ENCODE results near the gene RILP. TPM values are rescaled to one million over a fixed set of nuclear protein-coding genes. Genes with fewer than 3 reads are reported as not detected.
A peak's percentile ranks its signal among the peaks of the same experiment; 100 is the strongest.

The RILP gene
- total RNA-seq, 1 experiment from 2014 or later, result 11.6 TPM

GRCh38 chr17:1646199-1646875 lies 3.3 kb downstream of the RILP start:
- H3K27me3 ChIP-seq (ENCODE audit: insufficient read depth, low read length), result no peaks in the 10 kb centered on the region
- no peaks in the 10 kb centered on the region for H4K20me1 ChIP-seq (ENCODE audit: insufficient read depth)
- ChIA-PET POLR2A (no interaction called here), CTCF (interaction anchor here (1.4 to 4.2 kb wide), 3 partner anchors 16 to 73 kb away, joined by 3 to 70 read pairs (median 5); partner anchors contain the start of gene SLC43A2), RAD21 (ENCODE audit: low non-redundant PET in 1 of 2, low total read pairs in 2 of 2, uncharacterized antibody in 2 of 2, unreplicated experiment in 2 of 2) (interaction anchor here in 1 of 2 experiments (0.6 kb wide), 1 partner anchor 132 kb away, joined by 6 read pairs; no protein-coding TSS in a partner anchor)
- no peak for ATAC-seq
- H3K79me2 ChIP-seq (ENCODE audit: insufficient read depth, low read length), result no peaks in the 10 kb centered on the region
- H3K9ac ChIP-seq (ENCODE audit: low read length), result no peak overlapping the region
- intact Hi-C loops (cut with micrococcal nuclease), result loop anchor here (5.0 kb wide), 1 partner anchor 389 kb away; no protein-coding TSS in a partner anchor
- no peak overlapping the region for H3K4me2 ChIP-seq (ENCODE audit: low read length)
- no peaks in the 10 kb centered on the region for H3K9me3 ChIP-seq (ENCODE audit: control insufficient read depth in 1 of 2, insufficient read depth in 1 of 2, low read depth in 1 of 2, low read length in 2 of 2)
- H3K9me2 ChIP-seq (ENCODE audit: insufficient read depth), result no peaks in the 10 kb centered on the region
- no peak overlapping the region for H2AFZ ChIP-seq (ENCODE audit: low read depth, low read length, poor library complexity, severe bottlenecking)
- no peak for TF ChIP-seq FOSL1 (IDR thresholded peaks at IDR 0.05; ENCODE audit: low read depth)
- TF ChIP-seq POLR2A (IDR thresholded peaks at IDR 0.05; ENCODE audit: borderline replicate concordance, extremely low read depth, insufficient read depth, insufficient read length), result no peak
- TF ChIP-seq CTCF (IDR thresholded peaks at IDR 0.05 in 2 of 3, conservative IDR thresholded peaks at IDR 0.05 in 1 of 3; ENCODE audit: borderline replicate concordance in 1 of 3, insufficient read depth in 1 of 3, low read depth in 2 of 3, low read length in 2 of 3), result no peak
- TSS peak; percentile 19 for BruUV-seq (replicated peaks)
- DNase-seq (ENCODE audit: low read depth, low spot score), result no peak
- no peak overlapping the region for H3K27ac ChIP-seq (ENCODE audit: low read depth, low read length)
- peaks cover 7% of the 10 kb centered on the region in 2 experiments; a peak in 3 of 4 replicates for H3K36me3 ChIP-seq (ENCODE audit: control insufficient read depth in 1 of 2, insufficient read depth in 2 of 2, low read length in 2 of 2)
- no peak overlapping the region for H3K4me3 ChIP-seq (replicated peaks in 1 of 2; ENCODE audit: low read depth in 1 of 2, low read length in 2 of 2)
- peaks cover 30 to 60% of the 10 kb centered on the region in 2 experiments for H3K4me1 ChIP-seq (ENCODE audit: control insufficient read depth in 1 of 2, insufficient read depth in 2 of 2, low read length in 2 of 2)

Measured in HCT116 (cell line).